ENCODE measurements around the gene RANBP1. TPM values are rescaled to one million over a fixed set of nuclear protein-coding genes. Genes with fewer than 3 reads are reported as not detected.
A peak's percentile ranks its signal among the peaks of the same experiment; 100 is the strongest.

The RANBP1 gene
- total RNA-seq, 2 experiments from 2014 or later = 402 to 506 TPM

DNA sequence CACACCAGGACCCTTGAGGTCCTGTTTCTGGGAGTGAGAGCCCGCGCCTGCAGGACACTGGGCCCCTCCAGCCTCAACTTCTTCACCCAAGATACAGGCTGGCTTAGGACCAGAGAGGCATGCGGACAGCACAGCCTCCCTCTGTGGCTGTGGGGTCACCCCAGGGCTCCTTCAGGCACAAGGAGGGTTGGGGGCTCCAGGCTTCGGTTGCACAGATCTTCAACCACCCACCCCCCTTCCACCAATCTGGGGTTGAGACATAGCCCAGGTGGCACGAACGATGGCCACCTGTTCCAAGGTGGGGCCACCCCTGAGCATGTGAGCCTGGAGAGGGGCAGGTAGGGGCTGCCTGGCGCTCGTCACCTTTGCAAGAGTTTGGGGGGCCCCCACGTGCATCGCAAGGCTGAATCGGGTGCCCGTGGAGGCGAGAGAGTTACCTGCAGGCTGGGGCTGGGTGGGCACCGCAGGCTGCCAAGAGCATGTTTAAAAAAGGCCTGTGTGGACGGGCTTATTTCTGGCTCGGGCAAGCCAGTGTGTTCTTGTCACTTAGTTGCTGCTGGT, 16.9 kb downstream of the RANBP1 start:
- no peaks in the 10 kb centered on the region for H3K9me3 Mint-ChIP-seq (ENCODE audit: low read depth)
- no peak for ATAC-seq

DNA sequence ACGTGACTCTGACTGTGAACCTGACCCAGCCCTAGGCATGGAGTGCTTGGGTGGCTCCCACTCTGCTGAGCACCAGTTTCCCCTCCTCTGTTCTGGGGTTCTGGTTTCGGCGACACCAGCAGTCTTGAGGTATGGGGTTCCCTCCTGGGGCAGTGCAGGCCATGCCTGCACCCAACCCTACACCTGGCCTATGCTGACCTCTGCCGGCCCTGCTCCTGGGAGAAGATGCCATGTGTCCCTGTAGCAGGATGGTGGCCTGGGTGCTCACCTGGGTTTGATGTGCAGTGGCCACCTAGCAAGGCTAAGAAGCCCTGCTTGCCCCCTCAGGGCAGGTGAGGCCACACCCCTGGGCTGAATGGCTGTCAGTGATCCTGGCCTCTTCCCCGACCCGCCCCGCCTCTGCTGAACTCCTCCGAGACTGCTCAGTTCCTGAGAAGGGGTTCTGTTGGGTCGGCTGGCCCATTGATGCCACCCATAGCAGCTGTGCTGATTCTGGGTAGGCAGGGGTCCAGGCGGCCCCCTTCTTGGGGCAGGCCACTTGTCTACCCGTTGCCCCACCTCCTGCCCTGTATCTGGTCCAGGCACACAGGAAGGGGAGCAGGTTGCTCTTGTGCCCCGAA, 18.1 kb downstream of the RANBP1 start:
- no peak for DNase-seq
- Mint-ChIP-seq H3K9me3 (ENCODE audit: low read depth) (no peaks in the 10 kb centered on the region), H3K36me3 (ENCODE audit: low read depth) (no peaks in the 10 kb centered on the region), H3K27me3 (no peaks in the 10 kb centered on the region), H3K4me1 (peaks cover 32% of the 10 kb centered on the region), H3K27ac (peak overlapping the region; percentile 47), H3K4me3 (peak overlapping the region; percentile 71)
- no peak for ATAC-seq
- intact Hi-C loops (cut with DNase I, micrococcal nuclease) = loop anchor here in 1 of 2 experiments (5.0 kb wide), 1 partner anchor 172 kb away; no protein-coding TSS in a partner anchor
- CTCF ChIA-PET = no interaction called here
- POLR2A ChIA-PET = no interaction called here

More for the DNA sequence above, 16.9 kb downstream of the RANBP1 start:
- intact Hi-C loops (cut with DNase I, micrococcal nuclease) = loop anchor here in 1 of 2 experiments (5.0 kb wide), 1 partner anchor 170 kb away; no protein-coding TSS in a partner anchor
- peaks cover 38% of the 10 kb centered on the region for H3K4me1 Mint-ChIP-seq
- peak overlapping the region; percentile 71 for H3K4me3 Mint-ChIP-seq
- POLR2A ChIA-PET = no interaction called here
- CTCF ChIA-PET = no interaction called here
- no peak for DNase-seq
- H3K36me3 Mint-ChIP-seq (ENCODE audit: low read depth) = peaks cover 5% of the 10 kb centered on the region
- peak overlapping the region; percentile 19 for H3K27ac Mint-ChIP-seq
- H3K27me3 Mint-ChIP-seq = no peaks in the 10 kb centered on the region

DNA sequence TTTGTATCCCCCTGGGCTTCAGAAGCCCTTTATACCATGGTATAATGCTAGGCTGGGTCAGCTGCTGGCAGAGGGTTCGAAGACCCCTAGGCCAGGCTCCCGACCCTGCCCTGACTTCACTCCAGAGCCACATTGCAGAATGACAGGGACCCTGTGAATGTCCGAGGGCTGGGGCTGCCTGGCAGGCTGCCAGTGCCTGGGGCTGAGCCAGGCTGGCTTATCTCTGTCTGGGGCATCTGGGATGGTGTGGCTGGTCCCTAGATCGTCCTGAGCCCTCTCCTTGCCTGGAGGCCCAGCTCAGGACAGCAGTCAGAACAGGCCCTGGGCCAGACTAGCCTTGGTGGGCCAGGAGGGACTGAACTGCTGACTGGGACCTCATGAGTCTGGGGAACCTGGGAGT, 19.4 kb downstream of the RANBP1 start:
- no peak overlapping the region for H3K27ac Mint-ChIP-seq
- CTCF ChIA-PET = no interaction called here
- POLR2A ChIA-PET = no interaction called here

DNA sequence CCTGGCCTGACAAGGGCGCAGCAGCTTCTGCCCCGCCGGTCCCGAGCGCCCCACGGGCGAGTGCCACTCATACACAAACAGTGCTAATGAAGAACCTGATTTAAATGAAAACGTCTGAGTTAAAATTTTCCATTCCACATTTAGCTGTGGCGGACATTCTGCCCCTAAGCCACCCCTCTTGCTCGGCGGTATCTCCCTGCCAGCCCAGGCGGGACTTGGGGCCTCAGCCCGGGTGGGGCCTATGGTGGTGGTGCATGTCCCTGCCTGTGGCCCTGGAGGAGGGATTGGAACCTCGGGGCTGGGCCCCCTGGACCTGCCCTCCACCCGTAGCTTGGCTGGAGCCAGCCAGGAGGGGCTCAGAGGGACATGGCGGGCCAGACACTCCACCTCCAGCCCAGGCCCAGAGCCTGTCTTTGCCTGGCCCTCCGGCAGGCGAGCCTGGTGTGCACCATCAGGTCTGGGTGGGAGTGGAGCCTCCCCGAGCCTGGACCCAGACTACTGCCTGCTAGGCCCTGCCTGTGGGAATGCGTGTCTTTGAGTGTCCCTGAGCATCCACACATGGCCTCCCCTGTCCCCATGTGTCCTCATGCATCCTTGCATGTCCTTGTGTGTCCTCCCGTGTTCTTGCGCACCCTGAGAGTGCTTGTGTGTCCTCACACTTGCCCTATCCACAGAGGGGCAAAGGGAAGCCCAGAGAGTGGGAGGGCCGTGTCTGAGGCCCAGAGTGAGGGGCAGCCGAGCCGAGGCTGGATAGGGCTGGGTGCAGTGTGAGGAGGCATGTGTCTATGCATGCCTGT, 20.1 kb downstream of the RANBP1 start:
- no peak overlapping the region for H3K4me3 Mint-ChIP-seq
- no peak overlapping the region for H3K27ac Mint-ChIP-seq
- POLR2A ChIA-PET = no interaction called here
- peaks cover 28% of the 10 kb centered on the region for H3K4me1 Mint-ChIP-seq
- H3K27me3 Mint-ChIP-seq = no peaks in the 10 kb centered on the region
- ATAC-seq = no peak
- H3K9me3 Mint-ChIP-seq (ENCODE audit: low read depth) = no peaks in the 10 kb centered on the region
- H3K36me3 Mint-ChIP-seq (ENCODE audit: low read depth) = no peaks in the 10 kb centered on the region
- DNase-seq = no peak
- CTCF ChIA-PET = no interaction called here
- intact Hi-C loops (cut with DNase I, micrococcal nuclease) = no loop called here

More for the DNA sequence above, 19.4 kb downstream of the RANBP1 start:
- Mint-ChIP-seq H3K27me3 (no peaks in the 10 kb centered on the region), H3K36me3 (ENCODE audit: low read depth) (no peaks in the 10 kb centered on the region), H3K4me3 (no peak overlapping the region), H3K9me3 (ENCODE audit: low read depth) (no peaks in the 10 kb centered on the region), H3K4me1 (peaks cover 28% of the 10 kb centered on the region)
- ATAC-seq = no peak
- intact Hi-C loops (cut with DNase I, micrococcal nuclease) = no loop called here
- no peak for DNase-seq

DNA sequence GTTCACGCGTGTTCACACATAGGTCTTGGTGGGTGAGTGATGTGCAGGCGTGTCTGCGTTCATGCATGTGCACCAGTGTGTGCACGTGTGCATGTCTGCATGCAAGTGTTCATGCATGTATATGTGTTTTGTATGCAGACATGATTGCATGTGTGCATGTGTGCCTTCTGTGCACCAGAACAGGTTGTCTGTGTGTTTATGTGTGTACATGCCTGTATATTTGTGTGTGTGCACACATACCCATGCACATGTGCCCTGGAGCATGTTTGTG, 20.6 kb downstream of the RANBP1 start:
- H3K9me3 Mint-ChIP-seq (ENCODE audit: low read depth) = no peaks in the 10 kb centered on the region
- H3K36me3 Mint-ChIP-seq (ENCODE audit: low read depth) = no peaks in the 10 kb centered on the region
- H3K27ac Mint-ChIP-seq = no peak overlapping the region
- H3K27me3 Mint-ChIP-seq = no peaks in the 10 kb centered on the region
- intact Hi-C loops (cut with DNase I, micrococcal nuclease) = no loop called here
- DNase-seq (no peak), ATAC-seq (no peak)
- H3K4me1 Mint-ChIP-seq = peaks cover 28% of the 10 kb centered on the region
- ChIA-PET POLR2A (no interaction called here), CTCF (no interaction called here)
- H3K4me3 Mint-ChIP-seq = no peak overlapping the region

DNA sequence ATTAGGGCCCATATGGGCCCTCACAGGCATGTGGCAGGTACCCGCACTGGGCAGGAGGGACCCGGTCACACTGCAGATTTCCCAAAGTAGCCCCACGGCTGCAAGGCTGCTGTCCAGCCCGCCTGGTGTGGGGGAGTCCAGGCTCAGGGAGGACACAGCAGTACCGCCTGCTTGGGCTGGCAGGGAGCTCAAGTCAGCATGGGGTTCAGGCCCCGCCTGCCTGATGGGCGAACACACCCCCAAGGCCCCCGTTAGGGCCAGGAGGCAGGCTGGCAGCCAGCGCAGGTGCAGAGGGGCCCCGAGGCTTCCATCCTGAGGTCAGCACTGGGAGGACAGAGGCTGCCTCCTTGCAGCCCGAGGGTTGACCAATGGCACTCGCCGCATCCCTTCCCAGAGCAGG, 21.2 kb downstream of the RANBP1 start:
- ChIA-PET CTCF (interaction anchor here (0.6 to 1.0 kb wide), 2 partner anchors 8 to 22 kb away, joined by 3 read pairs; no protein-coding TSS in a partner anchor), POLR2A (no interaction called here)
- no peaks in the 10 kb centered on the region for H3K9me3 Mint-ChIP-seq (ENCODE audit: low read depth)
- no peak for ATAC-seq
- H3K4me1 Mint-ChIP-seq = peaks cover 28% of the 10 kb centered on the region
- H3K36me3 Mint-ChIP-seq (ENCODE audit: low read depth) = no peaks in the 10 kb centered on the region
- H3K27ac Mint-ChIP-seq = no peak overlapping the region
- H3K27me3 Mint-ChIP-seq = no peaks in the 10 kb centered on the region
- DNase-seq = no peak
- intact Hi-C loops (cut with DNase I, micrococcal nuclease) = no loop called here
- no peak overlapping the region for H3K4me3 Mint-ChIP-seq

DNA sequence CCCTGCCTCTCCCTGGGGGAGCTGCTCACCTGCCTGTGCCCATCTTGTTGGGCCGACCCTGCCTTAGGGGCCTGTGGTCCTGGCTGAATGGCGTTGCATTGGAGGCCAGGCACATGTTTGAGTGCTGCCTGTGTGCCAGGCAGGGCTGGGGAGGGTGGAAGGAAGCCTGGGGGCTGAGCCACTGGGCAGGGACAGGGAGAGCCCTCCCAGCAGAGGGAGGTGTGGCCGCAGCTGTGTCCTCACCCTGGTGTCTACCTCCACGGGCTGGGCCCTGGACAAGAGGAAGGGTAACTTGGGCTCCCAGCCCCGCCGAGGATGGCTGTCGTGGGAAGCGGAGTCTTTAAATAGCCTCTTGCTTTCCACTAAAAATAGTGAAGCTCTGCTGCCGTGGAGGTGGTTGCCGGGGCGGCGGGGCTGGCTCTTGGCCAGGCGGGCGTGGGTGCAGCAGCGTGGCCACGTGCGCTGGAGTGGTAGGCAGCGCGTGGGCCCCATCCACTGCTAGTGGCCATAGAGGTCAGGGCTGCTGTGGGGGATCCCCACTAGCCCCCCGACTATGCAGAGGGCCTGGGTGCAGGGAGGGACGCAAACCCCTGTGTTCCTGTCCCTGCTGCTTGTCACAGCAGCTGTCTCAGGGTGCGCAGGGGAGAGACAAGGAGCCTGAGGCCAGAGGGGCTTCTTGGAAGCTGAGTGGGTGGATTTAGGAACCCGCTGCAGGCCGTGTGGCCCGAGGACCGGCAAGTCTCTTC, 21.9 kb downstream of the RANBP1 start:
- CTCF ChIA-PET = interaction anchor here (0.6 to 1.0 kb wide), 2 partner anchors 7 to 21 kb away, joined by 3 read pairs; no protein-coding TSS in a partner anchor
- Mint-ChIP-seq H3K36me3 (ENCODE audit: low read depth) (no peaks in the 10 kb centered on the region), H3K4me1 (peaks cover 25% of the 10 kb centered on the region), H3K27me3 (no peaks in the 10 kb centered on the region), H3K4me3 (no peak overlapping the region), H3K9me3 (ENCODE audit: low read depth) (no peaks in the 10 kb centered on the region), H3K27ac (no peak overlapping the region)
- no peak for DNase-seq
- POLR2A ChIA-PET = no interaction called here
- intact Hi-C loops (cut with DNase I, micrococcal nuclease) = no loop called here
- no peak for ATAC-seq

DNA sequence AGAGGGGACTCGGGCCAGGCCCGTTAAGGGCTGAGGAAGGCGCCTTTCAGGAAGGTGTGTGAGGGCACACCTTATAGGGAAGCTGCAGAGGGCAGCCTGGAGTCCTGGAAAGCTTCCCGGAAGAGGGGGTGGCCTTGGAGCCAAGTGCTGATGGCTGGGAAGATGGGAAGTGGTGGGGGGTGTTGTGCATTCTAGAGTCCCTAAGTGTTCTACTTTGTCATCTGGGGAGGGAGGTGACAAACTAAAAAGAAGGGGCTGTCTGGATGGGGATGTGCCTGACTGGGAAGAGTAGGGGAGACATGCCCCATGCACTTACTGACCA, 22.5 kb downstream of the RANBP1 start:
- Mint-ChIP-seq H3K27me3 (no peaks in the 10 kb centered on the region), H3K36me3 (ENCODE audit: low read depth) (no peaks in the 10 kb centered on the region), H3K27ac (no peak overlapping the region), H3K4me3 (no peak overlapping the region), H3K9me3 (ENCODE audit: low read depth) (no peaks in the 10 kb centered on the region), H3K4me1 (peaks cover 20% of the 10 kb centered on the region)
- ATAC-seq = no peak
- DNase-seq = no peak
- ChIA-PET CTCF (no interaction called here), POLR2A (no interaction called here)
- intact Hi-C loops (cut with DNase I, micrococcal nuclease) = no loop called here

DNA sequence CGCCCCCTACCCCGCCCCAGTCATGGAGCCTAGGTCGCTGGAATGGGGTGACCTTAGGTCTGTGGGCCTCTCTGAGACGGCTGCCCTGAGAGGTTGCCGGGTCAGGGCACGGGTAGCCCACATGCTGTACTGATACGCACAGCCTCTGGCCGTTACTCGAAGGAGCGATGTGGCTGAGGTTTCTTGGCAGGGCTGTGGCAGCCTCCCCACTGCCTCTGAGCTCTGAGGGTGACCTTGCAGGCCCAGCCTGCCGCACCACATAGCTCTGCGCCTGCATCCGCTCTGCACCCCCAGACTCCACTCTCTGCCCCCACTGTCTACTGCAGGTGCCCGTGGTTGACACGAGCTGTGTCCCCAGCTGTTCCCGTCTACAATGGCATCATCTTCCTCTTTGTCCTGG, 23.0 kb downstream of the RANBP1 start:
- H3K9me3 Mint-ChIP-seq (ENCODE audit: low read depth) = no peaks in the 10 kb centered on the region
- CTCF ChIA-PET = no interaction called here

DNA sequence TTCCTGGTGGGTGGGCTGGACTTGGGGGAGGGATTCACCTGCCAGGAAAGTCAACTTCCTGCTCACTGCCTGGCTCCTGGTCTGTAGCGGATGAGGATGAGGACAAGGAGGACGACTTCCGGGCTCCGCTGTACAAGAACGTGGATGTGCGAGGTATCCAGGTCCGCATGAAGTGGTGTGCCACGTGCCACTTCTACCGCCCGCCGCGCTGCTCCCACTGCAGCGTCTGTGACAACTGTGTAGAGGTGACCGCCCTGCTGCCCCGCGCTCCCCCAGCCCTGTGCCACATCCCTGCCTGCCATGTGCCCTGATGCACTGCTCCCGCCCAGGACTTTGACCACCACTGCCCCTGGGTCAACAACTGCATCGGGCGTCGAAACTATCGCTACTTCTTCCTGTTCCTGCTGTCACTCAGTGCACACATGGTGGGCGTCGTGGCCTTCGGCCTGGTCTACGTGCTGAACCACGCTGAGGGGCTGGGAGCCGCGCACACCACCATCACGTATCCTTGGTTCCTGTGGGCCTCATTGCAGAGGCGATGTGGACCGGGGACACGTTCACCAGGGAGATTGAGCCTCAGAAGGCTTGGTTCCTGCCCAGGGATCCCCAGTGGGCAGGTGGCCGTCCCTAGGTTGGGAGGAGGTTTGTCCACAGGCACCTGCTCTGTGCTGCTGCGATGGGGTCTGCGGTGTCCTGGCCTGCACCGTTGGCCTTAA, 23.6 kb downstream of the RANBP1 start:
- ChIA-PET POLR2A (no interaction called here), CTCF (no interaction called here)
- Mint-ChIP-seq H3K4me3 (no peak overlapping the region), H3K4me1 (peaks cover 10% of the 10 kb centered on the region), H3K9me3 (ENCODE audit: low read depth) (no peaks in the 10 kb centered on the region), H3K27ac (no peak overlapping the region), H3K27me3 (no peaks in the 10 kb centered on the region), H3K36me3 (ENCODE audit: low read depth) (no peaks in the 10 kb centered on the region)
- intact Hi-C loops (cut with DNase I, micrococcal nuclease) = no loop called here
- ATAC-seq (no peak), DNase-seq (no peak)

More for the DNA sequence above, 23.0 kb downstream of the RANBP1 start:
- no peak for DNase-seq
- Mint-ChIP-seq H3K27ac (no peak overlapping the region), H3K4me3 (no peak overlapping the region), H3K36me3 (ENCODE audit: low read depth) (no peaks in the 10 kb centered on the region), H3K27me3 (no peaks in the 10 kb centered on the region), H3K4me1 (peaks cover 16% of the 10 kb centered on the region)
- POLR2A ChIA-PET = no interaction called here
- no peak for ATAC-seq
- intact Hi-C loops (cut with DNase I, micrococcal nuclease) = no loop called here

DNA sequence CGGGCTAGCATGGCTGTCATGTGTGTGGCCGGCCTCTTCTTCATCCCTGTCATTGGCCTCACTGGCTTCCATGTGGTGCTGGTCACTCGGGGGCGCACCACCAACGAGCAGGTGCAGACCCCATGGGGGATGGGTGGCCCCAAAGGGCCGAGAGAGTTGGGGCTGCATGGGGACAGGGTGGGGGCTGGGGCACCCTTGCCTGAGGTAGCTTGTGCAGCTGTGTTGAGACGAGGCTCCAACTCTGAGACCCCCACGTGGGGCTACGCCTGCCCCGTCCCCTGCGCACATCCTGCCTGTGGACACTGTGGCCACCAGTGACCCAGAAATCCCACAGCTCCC, 24.2 kb downstream of the RANBP1 start:
- Mint-ChIP-seq H3K4me3 (no peak overlapping the region), H3K9me3 (ENCODE audit: low read depth) (no peaks in the 10 kb centered on the region), H3K4me1 (peaks cover 10% of the 10 kb centered on the region), H3K27me3 (no peaks in the 10 kb centered on the region), H3K27ac (no peak overlapping the region), H3K36me3 (ENCODE audit: low read depth) (no peaks in the 10 kb centered on the region)
- CTCF ChIA-PET = no interaction called here
- DNase-seq (no peak), ATAC-seq (no peak)
- POLR2A ChIA-PET = no interaction called here
- intact Hi-C loops (cut with DNase I, micrococcal nuclease) = no loop called here
